HG02981 (cell line): ENCODE data around the gene FAM13A.
"Not testable (repeated sequence)": the region's sequence is repeated elsewhere in the genome, so short reads cannot be mapped to it uniquely, and the experiment has no call there.

Experiments
- ATAC-seq: cut with Tn5 transposase; IDR thresholded peaks from one replicate; pipeline ENCODE4 v1.9.1; 2021; ENCODE audit warnings: mild to moderate bottlenecking, moderate library complexity; ENCODE audit not compliant: unreplicated experiment

Gene FAM13A

GRCh38 chr4:88858752-88859151 is 198.2 kb downstream of the FAM13A start:
- peak; percentile 96 for ATAC-seq

GRCh38 chr4:88857588-88857987 is 199.4 kb downstream of the FAM13A start:
- ATAC-seq, result no peak

- ATAC-seq, result no peak
Measured at GRCh38 chr4:88854481-88854880, 202.5 kb downstream of the FAM13A start.

GRCh38 chr4:88853583-88853982 is 203.4 kb downstream of the FAM13A start:
- not testable (repeated sequence) for ATAC-seq

- ATAC-seq, result no peak
Measured at GRCh38 chr4:88846206-88846790, 210.7 kb downstream of the FAM13A start.

- ATAC-seq, result no peak
Measured at GRCh38 chr4:88843067-88843685, 213.8 kb downstream of the FAM13A start.

GRCh38 chr4:88841635-88842034 is 215.3 kb downstream of the FAM13A start:
- no peak for ATAC-seq

- ATAC-seq, result no peak
Measured at GRCh38 chr4:88836216-88836615, 220.8 kb downstream of the FAM13A start.

GRCh38 chr4:88831031-88831430 is 226.0 kb downstream of the FAM13A start:
- no peak for ATAC-seq

GRCh38 chr4:88830598-88830997 is 226.4 kb downstream of the FAM13A start:
- ATAC-seq, result no peak

GRCh38 chr4:88828842-88829571 is 228.0 kb downstream of the FAM13A start:
- ATAC-seq, result no peak

- no peak for ATAC-seq
Measured at GRCh38 chr4:88827442-88827841, 229.5 kb downstream of the FAM13A start.

- no peak for ATAC-seq
Measured at GRCh38 chr4:88826771-88827170, 230.2 kb downstream of the FAM13A start.

- no peak for ATAC-seq
Measured at GRCh38 chr4:88825931-88826330, 231.1 kb downstream of the FAM13A start.

GRCh38 chr4:88823058-88823919 is 233.7 kb downstream of the FAM13A start:
- ATAC-seq, result peak; percentile 99

- ATAC-seq, result no peak
Measured at GRCh38 chr4:88822034-88822789, 234.8 kb downstream of the FAM13A start.

- no peak for ATAC-seq
Measured at GRCh38 chr4:88821522-88821921, 235.5 kb downstream of the FAM13A start.

- no peak for ATAC-seq
Measured at GRCh38 chr4:88820698-88821415, 236.1 kb downstream of the FAM13A start.

GRCh38 chr4:88819818-88820697 is 236.9 kb downstream of the FAM13A start:
- ATAC-seq, result no peak
